Esophagus muscularis mucosa (tissue), 4 donors: Measurements from ENCODE around the gene PKMYT1. TPM values are rescaled to one million over a fixed set of nuclear protein-coding genes. Genes with fewer than 3 reads are reported as not detected.
A peak's percentile ranks its signal among the peaks of the same experiment; 100 is the strongest.

Source experiments
- DNase-seq: peaks from one replicate; pipeline ENCODE4 v3.0.0-alpha.2; 2017; ENCODE audit errors: extremely low spot score
- H3K27ac ChIP-seq, 4 donors: fragments of 200-600 bp; sonication (generic); replicated peaks in 1 of 4; 1 replicate in 3 of 4; 2 replicates in 1 of 4; pipeline ENCODE4 v1.5.1; 2016 to 2019; ENCODE audit warnings: mild to moderate bottlenecking in 1 of 4
- H3K27me3 ChIP-seq, 4 donors: fragments of 200-600 bp; sonication (generic); one replicate each; pipeline versions ENCODE4 v1.5.1 to v1.6.0; 2016 to 2019
- H3K36me3 ChIP-seq, 4 donors: fragments of 200-600 bp; sonication (generic); one replicate each; pipeline ENCODE4 v1.5.1; 2016 to 2019
- H3K4me1 ChIP-seq, 4 donors: fragments of 200-600 bp; sonication (generic); one replicate each; pipeline ENCODE4 v1.5.1; 2016 to 2019
- H3K4me3 ChIP-seq, 4 donors: fragments of 200-600 bp; sonication (generic); 1 replicate in 2 of 4; 2 replicates in 2 of 4; pipeline ENCODE4 v1.5.1; 2016 to 2019; ENCODE audit warnings: mild to moderate bottlenecking in 4 of 4, moderate library complexity in 1 of 4
- H3K9me3 ChIP-seq, 4 donors: fragments of 200-600 bp; sonication (generic); 1 replicate in 3 of 4; 2 replicates in 1 of 4; pipeline ENCODE4 v1.5.1; 2016 to 2019
- EP300 ChIP-seq: sonication (generic); formaldehyde crosslinking; IDR thresholded peaks from one replicate; pipeline ENCODE4 v1.6.1; 2017; ENCODE audit warnings: antibody characterized with exemption
- POLR2A ChIP-seq: fragments of 450-650 bp; IDR thresholded peaks from one replicate; pipeline ENCODE4 v1.6.1; 2017; ENCODE audit warnings: antibody characterized with exemption, moderate library complexity, mild to moderate bottlenecking, low read depth
- POLR2AphosphoS5 ChIP-seq, 2 donors: sonication (generic); formaldehyde crosslinking; IDR thresholded peaks; one replicate each; pipeline ENCODE4 v1.6.1; 2017; ENCODE audit warnings: antibody characterized with exemption in 2 of 2
- WGBS: methylation state at CpG from one replicate; pipeline ENCODE4 v1.1.5; 2018; 5-methylcytosine and 5-hydroxymethylcytosine counted together
- intact Hi-C: fragments of 100-400 bp; cut with DNase I; formaldehyde crosslinking; loops from one replicate; pipeline ENCODE4 v1.15.1; 2023
- total RNA-seq, 4 donors: library from RNA; depleted of rRNA; stranded (reverse); fragments of >200 nt; gene quantifications; one replicate each; pipeline versions ENCODE4 v1.1.0 to v1.2.1, GENCODE V29; 2016
- TF ChIP-seq, protein P1 (sequence below), 3 experiments: fragments of 200-600 bp in 2 of 3; fragments of 450-650 bp in 1 of 3; sonication (generic) in 2 of 3; IDR thresholded peaks; one replicate each; pipeline ENCODE4 v1.5.1; 2017 to 2019; ENCODE audit warnings: antibody characterized with exemption in 3 of 3, mild to moderate bottlenecking in 2 of 3, moderate library complexity in 1 of 3

PKMYT1 gene
- total RNA-seq, 4 donors from 2014 or later = 0.57 to 2.5 TPM; not detected in 2

DNA sequence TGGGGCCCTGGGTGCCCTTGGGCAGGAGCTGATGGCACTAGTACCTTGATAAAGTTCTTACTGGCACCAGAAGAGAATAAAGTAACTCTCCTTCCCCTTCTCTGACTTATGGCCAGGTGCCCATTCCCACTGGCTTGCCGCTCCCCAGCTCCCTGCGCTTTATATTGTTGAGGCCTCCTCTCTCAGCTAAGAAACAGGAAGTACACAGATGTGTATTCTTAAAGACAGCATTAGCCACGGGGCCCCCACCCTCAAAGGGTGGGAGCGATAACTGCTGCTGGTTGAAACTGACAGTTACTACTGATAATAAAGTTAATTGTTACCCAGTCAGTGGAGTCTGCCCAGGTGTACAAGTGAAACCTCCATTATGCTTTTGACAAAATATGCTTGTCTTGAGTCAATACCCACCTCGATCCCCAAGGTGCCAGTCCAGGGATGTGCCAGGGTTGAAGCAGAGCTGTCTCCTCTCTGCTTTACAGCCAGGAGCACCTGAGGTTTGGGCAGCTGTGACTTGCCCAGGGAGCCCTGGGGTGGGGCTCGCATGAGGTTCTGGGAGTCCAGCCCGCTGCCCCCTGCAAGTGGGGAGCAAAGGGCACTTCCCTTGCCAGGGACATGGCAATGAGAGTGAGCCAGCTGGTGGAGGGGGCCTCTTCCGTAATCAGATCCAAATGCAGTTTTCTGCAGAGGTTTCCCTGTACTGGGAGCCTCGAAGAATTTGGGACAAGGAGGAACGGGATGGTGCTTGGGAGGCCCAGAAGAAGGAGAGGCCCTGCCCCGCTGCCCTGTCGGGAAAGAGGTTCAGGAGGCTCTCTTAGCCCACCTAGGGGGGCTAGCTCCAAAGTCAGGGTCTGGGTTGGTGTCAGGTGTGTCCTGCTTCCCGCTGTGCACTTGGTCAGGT, 27.1 kb upstream of the PKMYT1 start:
- intact Hi-C loops = no loop called here
- H3K9me3 ChIP-seq = no peaks in the 10 kb centered on the region
- TF ChIP-seq EP300 = no peak
- TF ChIP-seq, protein P1, sequence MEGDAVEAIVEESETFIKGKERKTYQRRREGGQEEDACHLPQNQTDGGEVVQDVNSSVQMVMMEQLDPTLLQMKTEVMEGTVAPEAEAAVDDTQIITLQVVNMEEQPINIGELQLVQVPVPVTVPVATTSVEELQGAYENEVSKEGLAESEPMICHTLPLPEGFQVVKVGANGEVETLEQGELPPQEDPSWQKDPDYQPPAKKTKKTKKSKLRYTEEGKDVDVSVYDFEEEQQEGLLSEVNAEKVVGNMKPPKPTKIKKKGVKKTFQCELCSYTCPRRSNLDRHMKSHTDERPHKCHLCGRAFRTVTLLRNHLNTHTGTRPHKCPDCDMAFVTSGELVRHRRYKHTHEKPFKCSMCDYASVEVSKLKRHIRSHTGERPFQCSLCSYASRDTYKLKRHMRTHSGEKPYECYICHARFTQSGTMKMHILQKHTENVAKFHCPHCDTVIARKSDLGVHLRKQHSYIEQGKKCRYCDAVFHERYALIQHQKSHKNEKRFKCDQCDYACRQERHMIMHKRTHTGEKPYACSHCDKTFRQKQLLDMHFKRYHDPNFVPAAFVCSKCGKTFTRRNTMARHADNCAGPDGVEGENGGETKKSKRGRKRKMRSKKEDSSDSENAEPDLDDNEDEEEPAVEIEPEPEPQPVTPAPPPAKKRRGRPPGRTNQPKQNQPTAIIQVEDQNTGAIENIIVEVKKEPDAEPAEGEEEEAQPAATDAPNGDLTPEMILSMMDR (IDR thresholded peaks at IDR 0.05) = no peak
- TF ChIP-seq POLR2A = no peak
- no peak for TF ChIP-seq POLR2AphosphoS5 (IDR thresholded peaks at IDR 0.05)
- peaks cover 3 to 18% (median 12%) of the 10 kb centered on the region in 4 donors for H3K4me1 ChIP-seq
- no peak overlapping the region for H3K27ac ChIP-seq
- DNase-seq = no peak
- WGBS = 53% methylated on average over 10 of the region's 13 CpGs
- peak overlapping the region in 1 of 4 donors; percentile 16 for H3K4me3 ChIP-seq
- no peaks in the 10 kb centered on the region for H3K36me3 ChIP-seq
- H3K27me3 ChIP-seq = peaks cover 0 to 84% (median 17%) of the 10 kb centered on the region in 4 donors

DNA sequence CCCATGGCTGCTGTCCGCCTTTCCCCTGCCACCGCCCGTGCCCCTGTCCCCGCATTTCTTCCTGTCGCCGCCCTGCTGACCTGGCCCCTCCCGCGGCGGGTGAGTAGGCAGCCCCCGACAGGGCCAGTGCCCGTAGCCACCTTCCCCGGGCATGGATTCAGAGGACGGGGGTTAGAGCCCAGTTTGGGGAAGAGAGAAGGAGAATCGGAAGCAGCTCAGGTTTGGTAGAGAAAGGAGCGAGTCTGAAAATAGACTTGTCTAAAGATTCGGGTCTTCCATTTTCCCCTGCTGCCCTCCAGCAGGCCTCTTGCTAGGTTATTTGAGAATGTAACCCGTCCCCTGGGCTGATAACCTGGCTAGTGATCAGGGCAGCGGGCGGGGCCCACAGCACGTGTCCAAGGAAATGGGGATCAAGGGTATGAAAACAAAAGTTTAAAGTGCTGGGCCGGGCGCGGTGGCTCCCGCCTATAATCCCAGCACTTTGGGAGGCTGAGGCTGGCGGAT, 24.6 kb upstream of the PKMYT1 start:
- no peak overlapping the region for H3K27ac ChIP-seq
- H3K4me3 ChIP-seq = peak overlapping the region; percentile 38 to 66 (median 42)
- TF ChIP-seq, protein P1 (IDR thresholded peaks at IDR 0.05) = no peak
- TF ChIP-seq POLR2AphosphoS5 (IDR thresholded peaks at IDR 0.05) (no peak), POLR2A (no peak), EP300 (no peak)
- no peaks in the 10 kb centered on the region for H3K9me3 ChIP-seq
- DNase-seq = no peak
- H3K36me3 ChIP-seq = no peaks in the 10 kb centered on the region
- H3K27me3 ChIP-seq = peaks cover 0 to 75% (median 8%) of the 10 kb centered on the region in 4 donors
- intact Hi-C loops = no loop called here
- 8% methylated on average over 21 of the region's 25 CpGs for WGBS
- H3K4me1 ChIP-seq = peaks cover 3 to 18% (median 12%) of the 10 kb centered on the region in 4 donors

DNA sequence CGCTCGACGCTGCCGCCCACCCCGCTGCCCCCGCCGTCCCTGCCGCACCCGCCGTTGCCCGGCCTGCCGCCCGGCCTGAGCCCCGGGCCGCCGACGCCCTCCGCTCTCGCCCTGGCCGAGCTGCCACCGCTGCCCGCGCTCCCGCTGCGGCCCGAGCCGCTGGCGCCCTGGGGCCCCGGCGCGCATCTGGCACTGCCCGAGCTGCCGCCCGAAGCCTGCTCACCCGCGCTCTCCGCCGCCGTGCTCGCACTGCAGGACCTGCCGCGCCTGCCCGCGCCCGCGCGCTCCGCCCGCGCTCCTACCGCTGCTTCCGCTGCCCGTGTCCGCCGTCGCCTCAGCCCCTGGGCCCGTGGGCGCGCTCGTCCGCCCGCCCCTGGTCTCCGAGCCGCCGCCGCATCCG, 24.1 kb upstream of the PKMYT1 start:
- Histone ChIP-seq H3K4me3 (peak overlapping the region; percentile 38 to 66 (median 42)), H3K9me3 (no peaks in the 10 kb centered on the region), H3K36me3 (no peaks in the 10 kb centered on the region), H3K27me3 (peaks cover 0 to 73% (median 8%) of the 10 kb centered on the region in 4 donors), H3K27ac (no peak overlapping the region), H3K4me1 (peaks cover 3 to 18% (median 12%) of the 10 kb centered on the region in 4 donors)
- DNase-seq = no peak
- intact Hi-C loops = no loop called here
- no CpG with 5 or more reads among the region's 67 CpGs for WGBS
- no peak for TF ChIP-seq EP300
- TF ChIP-seq, protein P1 (IDR thresholded peaks at IDR 0.05) = no peak
- no peak for TF ChIP-seq POLR2A
- no peak for TF ChIP-seq POLR2AphosphoS5 (IDR thresholded peaks at IDR 0.05)

DNA sequence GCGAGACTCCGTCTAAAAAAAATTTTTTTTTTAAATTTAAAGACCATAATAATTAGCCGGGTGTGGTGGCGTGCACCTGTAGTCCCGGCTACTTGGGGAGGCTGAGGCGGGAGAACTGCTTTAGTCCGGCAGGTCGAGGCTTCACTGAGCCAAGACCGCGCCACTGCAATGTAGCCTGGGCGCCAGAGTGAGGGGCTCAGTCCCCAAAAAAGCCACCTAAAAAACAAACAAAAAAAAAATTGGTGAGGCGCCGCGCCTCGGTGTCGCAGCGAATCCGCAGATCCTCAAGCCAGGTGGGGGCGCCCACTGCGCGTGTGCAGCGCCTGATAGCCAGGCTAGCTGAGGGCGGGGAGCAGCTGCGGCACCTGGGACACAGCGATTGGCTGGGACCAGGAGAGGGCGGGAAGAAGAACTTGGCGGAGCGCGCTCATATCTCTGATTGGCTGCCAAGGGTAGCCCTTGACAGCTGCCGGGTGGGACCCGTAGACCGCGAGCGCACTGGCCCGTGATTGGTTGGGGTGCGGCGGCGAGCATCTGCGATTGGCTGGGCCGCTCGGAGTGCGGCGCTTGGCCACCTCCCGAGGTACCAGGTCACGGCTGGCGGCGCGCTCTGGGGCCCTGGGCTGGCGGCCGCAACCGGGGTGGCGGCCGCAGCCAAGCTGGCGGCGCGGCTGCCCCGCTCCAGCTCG, 23.5 kb upstream of the PKMYT1 start:
- H3K4me1 ChIP-seq = peaks cover 3 to 18% (median 12%) of the 10 kb centered on the region in 4 donors
- no peaks in the 10 kb centered on the region for H3K9me3 ChIP-seq
- H3K36me3 ChIP-seq = no peaks in the 10 kb centered on the region
- DNase-seq = peak; percentile 99
- H3K27me3 ChIP-seq = peaks cover 0 to 71% (median 5%) of the 10 kb centered on the region in 4 donors
- H3K27ac ChIP-seq = no peak overlapping the region
- TF ChIP-seq POLR2AphosphoS5 (IDR thresholded peaks at IDR 0.05) (peak; percentile 20 to 86), EP300 (no peak)
- TF ChIP-seq, protein P1 (IDR thresholded peaks at IDR 0.05) = peak; percentile 59 to 85 (median 67)
- H3K4me3 ChIP-seq = peak overlapping the region; percentile 38 to 66 (median 42)
- intact Hi-C loops = loop anchor here (1.0 kb wide), 1 partner anchor 25 kb away; no protein-coding TSS in a partner anchor
- WGBS = 16% methylated on average over 25 of the region's 58 CpGs
